Liver (tissue), 3 donors: ENCODE measurements around the gene IFNAR2.

Source experiments
- EGR1 ChIP-seq, 2 donors: IDR thresholded peaks; 2 replicates each; pipeline ENCODE4 v1.6.1; 2016 to 2018; ENCODE audit warnings: antibody characterized with exemption in 2 of 2, low read depth in 2 of 2
- GABPA ChIP-seq, 2 donors: IDR thresholded peaks in 1 of 2; conservative IDR thresholded peaks in 1 of 2; 2 replicates each; pipeline ENCODE4 v1.6.1; 2016; ENCODE audit warnings: antibody characterized with exemption in 2 of 2, mild to moderate bottlenecking in 1 of 2, moderate library complexity in 1 of 2
- HNF4G ChIP-seq: IDR thresholded peaks from 2 replicates; pipeline ENCODE4 v1.6.1; 2016; ENCODE audit warnings: antibody characterized with exemption
- SP1 ChIP-seq: IDR thresholded peaks from 2 replicates; pipeline ENCODE4 v1.6.1; 2018; ENCODE audit warnings: antibody characterized with exemption, mild to moderate bottlenecking
- YY1 ChIP-seq: IDR thresholded peaks from 2 replicates; pipeline ENCODE4 v1.6.1; 2016; ENCODE audit warnings: antibody characterized with exemption, mild to moderate bottlenecking
- TF ChIP-seq, protein P1 (sequence below): fragments of 150-350 bp; IDR thresholded peaks from 2 replicates; pipeline ENCODE4 v1.5.1; 2017; ENCODE audit warnings: improper control_type of control experiment, low read depth, low read length; ENCODE audit not compliant: missing input control
- TF ChIP-seq, protein P2 (sequence below): IDR thresholded peaks from 2 replicates; pipeline ENCODE4 v1.6.1; 2016; ENCODE audit warnings: antibody characterized with exemption, mild to moderate bottlenecking
- TF ChIP-seq, protein P3 (sequence below): IDR thresholded peaks from 2 replicates; pipeline ENCODE4 v1.6.1; 2016; ENCODE audit warnings: antibody characterized with exemption
- donor health status: healthy.
- donor health status: healthy.

DNA sequence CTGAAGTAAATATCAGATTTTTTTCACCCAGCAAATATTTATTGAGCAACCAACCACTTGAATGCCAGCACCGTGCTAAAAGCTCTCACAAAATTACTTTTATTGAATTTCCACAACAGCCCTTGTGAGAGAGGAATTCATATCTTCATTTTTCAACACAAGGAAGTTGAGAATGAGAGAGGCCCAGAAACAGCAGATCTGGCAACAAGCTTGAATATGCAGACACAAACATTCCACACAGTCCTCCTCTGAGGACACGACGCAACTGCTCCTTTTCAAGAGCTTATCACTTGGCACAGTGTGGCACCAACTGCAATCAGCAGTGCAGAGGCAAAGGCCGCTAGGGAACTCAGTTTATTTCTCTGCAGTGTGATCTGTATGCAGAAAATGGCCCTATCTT is 32.2 kb upstream of the IFNAR2 start:
- TF ChIP-seq EGR1 (IDR thresholded peaks at IDR 0.05; ENCODE audit: low read depth in 2 of 2) (peak in 1 of 2 donors; percentile 9), GABPA (IDR thresholded peaks at IDR 0.05 in 1 of 2, conservative IDR thresholded peaks at IDR 0.05 in 1 of 2) (no peak), YY1 (no peak), SP1 (peak; percentile 52), HNF4G (no peak)
- TF ChIP-seq, protein P1, sequence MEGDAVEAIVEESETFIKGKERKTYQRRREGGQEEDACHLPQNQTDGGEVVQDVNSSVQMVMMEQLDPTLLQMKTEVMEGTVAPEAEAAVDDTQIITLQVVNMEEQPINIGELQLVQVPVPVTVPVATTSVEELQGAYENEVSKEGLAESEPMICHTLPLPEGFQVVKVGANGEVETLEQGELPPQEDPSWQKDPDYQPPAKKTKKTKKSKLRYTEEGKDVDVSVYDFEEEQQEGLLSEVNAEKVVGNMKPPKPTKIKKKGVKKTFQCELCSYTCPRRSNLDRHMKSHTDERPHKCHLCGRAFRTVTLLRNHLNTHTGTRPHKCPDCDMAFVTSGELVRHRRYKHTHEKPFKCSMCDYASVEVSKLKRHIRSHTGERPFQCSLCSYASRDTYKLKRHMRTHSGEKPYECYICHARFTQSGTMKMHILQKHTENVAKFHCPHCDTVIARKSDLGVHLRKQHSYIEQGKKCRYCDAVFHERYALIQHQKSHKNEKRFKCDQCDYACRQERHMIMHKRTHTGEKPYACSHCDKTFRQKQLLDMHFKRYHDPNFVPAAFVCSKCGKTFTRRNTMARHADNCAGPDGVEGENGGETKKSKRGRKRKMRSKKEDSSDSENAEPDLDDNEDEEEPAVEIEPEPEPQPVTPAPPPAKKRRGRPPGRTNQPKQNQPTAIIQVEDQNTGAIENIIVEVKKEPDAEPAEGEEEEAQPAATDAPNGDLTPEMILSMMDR = no peak
- TF ChIP-seq, protein P2, sequence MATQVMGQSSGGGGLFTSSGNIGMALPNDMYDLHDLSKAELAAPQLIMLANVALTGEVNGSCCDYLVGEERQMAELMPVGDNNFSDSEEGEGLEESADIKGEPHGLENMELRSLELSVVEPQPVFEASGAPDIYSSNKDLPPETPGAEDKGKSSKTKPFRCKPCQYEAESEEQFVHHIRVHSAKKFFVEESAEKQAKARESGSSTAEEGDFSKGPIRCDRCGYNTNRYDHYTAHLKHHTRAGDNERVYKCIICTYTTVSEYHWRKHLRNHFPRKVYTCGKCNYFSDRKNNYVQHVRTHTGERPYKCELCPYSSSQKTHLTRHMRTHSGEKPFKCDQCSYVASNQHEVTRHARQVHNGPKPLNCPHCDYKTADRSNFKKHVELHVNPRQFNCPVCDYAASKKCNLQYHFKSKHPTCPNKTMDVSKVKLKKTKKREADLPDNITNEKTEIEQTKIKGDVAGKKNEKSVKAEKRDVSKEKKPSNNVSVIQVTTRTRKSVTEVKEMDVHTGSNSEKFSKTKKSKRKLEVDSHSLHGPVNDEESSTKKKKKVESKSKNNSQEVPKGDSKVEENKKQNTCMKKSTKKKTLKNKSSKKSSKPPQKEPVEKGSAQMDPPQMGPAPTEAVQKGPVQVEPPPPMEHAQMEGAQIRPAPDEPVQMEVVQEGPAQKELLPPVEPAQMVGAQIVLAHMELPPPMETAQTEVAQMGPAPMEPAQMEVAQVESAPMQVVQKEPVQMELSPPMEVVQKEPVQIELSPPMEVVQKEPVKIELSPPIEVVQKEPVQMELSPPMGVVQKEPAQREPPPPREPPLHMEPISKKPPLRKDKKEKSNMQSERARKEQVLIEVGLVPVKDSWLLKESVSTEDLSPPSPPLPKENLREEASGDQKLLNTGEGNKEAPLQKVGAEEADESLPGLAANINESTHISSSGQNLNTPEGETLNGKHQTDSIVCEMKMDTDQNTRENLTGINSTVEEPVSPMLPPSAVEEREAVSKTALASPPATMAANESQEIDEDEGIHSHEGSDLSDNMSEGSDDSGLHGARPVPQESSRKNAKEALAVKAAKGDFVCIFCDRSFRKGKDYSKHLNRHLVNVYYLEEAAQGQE = no peak
- TF ChIP-seq, protein P3, sequence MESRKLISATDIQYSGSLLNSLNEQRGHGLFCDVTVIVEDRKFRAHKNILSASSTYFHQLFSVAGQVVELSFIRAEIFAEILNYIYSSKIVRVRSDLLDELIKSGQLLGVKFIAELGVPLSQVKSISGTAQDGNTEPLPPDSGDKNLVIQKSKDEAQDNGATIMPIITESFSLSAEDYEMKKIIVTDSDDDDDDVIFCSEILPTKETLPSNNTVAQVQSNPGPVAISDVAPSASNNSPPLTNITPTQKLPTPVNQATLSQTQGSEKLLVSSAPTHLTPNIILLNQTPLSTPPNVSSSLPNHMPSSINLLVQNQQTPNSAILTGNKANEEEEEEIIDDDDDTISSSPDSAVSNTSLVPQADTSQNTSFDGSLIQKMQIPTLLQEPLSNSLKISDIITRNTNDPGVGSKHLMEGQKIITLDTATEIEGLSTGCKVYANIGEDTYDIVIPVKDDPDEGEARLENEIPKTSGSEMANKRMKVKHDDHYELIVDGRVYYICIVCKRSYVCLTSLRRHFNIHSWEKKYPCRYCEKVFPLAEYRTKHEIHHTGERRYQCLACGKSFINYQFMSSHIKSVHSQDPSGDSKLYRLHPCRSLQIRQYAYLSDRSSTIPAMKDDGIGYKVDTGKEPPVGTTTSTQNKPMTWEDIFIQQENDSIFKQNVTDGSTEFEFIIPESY = no peak
